H9 (cell line): ENCODE data around the gene LASP1NB.

ENCODE experiments used
- DNase-seq: peaks from one replicate; pipeline ENCODE4 v3.0.0-alpha.2; 2017
- H2AFZ ChIP-seq: one replicate; pipeline ENCODE4 v1.6.1; 2013; ENCODE audit warnings: mild to moderate bottlenecking, low read length, control low read depth, moderate library complexity
- H2AK5ac ChIP-seq: 2 replicates; pipeline ENCODE4 v1.6.1; 2013; ENCODE audit warnings: low read length, control low read depth, mixed read lengths; ENCODE audit not compliant: insufficient read length
- H2BK120ac ChIP-seq: one replicate; pipeline ENCODE4 v1.6.1; 2013; ENCODE audit warnings: low read depth, mild to moderate bottlenecking, low read length, control low read depth, inconsistent platforms; ENCODE audit not compliant: poor library complexity, severe bottlenecking
- H2BK12ac ChIP-seq: 2 replicates; pipeline ENCODE4 v1.6.1; 2013; ENCODE audit warnings: low read length, control low read depth, mixed read lengths, low read depth; ENCODE audit not compliant: insufficient read length
- H2BK15ac ChIP-seq: 2 replicates; pipeline ENCODE4 v1.6.1; 2013; ENCODE audit warnings: low read depth, low read length, control low read depth
- H2BK20ac ChIP-seq: one replicate; pipeline ENCODE4 v1.6.1; 2013; ENCODE audit warnings: low read depth, mild to moderate bottlenecking, low read length, control low read depth, inconsistent platforms; ENCODE audit not compliant: poor library complexity, severe bottlenecking
- H2BK5ac ChIP-seq: 2 replicates; pipeline ENCODE4 v1.6.1; 2013; ENCODE audit warnings: low read length, control low read depth, mixed read lengths; ENCODE audit not compliant: insufficient read length
- H3K14ac ChIP-seq: 2 replicates; pipeline ENCODE4 v1.6.1; 2013; ENCODE audit warnings: low read length, control low read depth; ENCODE audit not compliant: insufficient read depth
- H3K18ac ChIP-seq: 2 replicates; pipeline ENCODE4 v1.6.1; 2013; ENCODE audit warnings: low read depth, mild to moderate bottlenecking, mixed read lengths, low read length, control low read depth; ENCODE audit not compliant: insufficient read length
- H3K23ac ChIP-seq: 2 replicates; pipeline ENCODE4 v1.6.1; 2013; ENCODE audit warnings: low read length, control low read depth, mixed read lengths, low read depth; ENCODE audit not compliant: insufficient read length
- H3K23me2 ChIP-seq: 2 replicates; pipeline ENCODE4 v1.6.1; 2013; ENCODE audit warnings: low read depth, mild to moderate bottlenecking, mixed read lengths, low read length, control low read depth; ENCODE audit not compliant: insufficient read length, poor library complexity, severe bottlenecking
- H3K27ac ChIP-seq: 2 replicates; pipeline ENCODE4 v1.5.1; 2013; ENCODE audit warnings: low read length, control low read depth, mixed read lengths, low read depth; ENCODE audit not compliant: insufficient read length
- H3K27me3 ChIP-seq: 2 replicates; pipeline ENCODE4 v1.6.1; 2013; ENCODE audit warnings: low read length, control low read depth, inconsistent platforms; ENCODE audit not compliant: insufficient read depth
- H3K4ac ChIP-seq: 2 replicates; pipeline ENCODE4 v1.6.1; 2013; ENCODE audit warnings: low read depth, mild to moderate bottlenecking, control low read depth, inconsistent platforms, low read length, moderate library complexity
- H3K4me1 ChIP-seq: 2 replicates; pipeline ENCODE4 v1.6.1; 2013; ENCODE audit warnings: low read length, control low read depth, inconsistent platforms; ENCODE audit not compliant: insufficient read depth
- H3K4me2 ChIP-seq: 2 replicates; pipeline ENCODE4 v1.6.1; 2013; ENCODE audit warnings: low read length, control low read depth, mixed read lengths; ENCODE audit not compliant: insufficient read length, insufficient read depth
- H3K56ac ChIP-seq: 2 replicates; pipeline ENCODE4 v1.6.1; 2013; ENCODE audit warnings: low read depth, mild to moderate bottlenecking, mixed read lengths, low read length, control low read depth; ENCODE audit not compliant: insufficient read length
- H3K79me1 ChIP-seq: 2 replicates; pipeline ENCODE4 v1.6.1; 2013; ENCODE audit warnings: low read depth, mild to moderate bottlenecking, moderate library complexity, low read length, control low read depth, inconsistent platforms; ENCODE audit not compliant: insufficient read depth, poor library complexity, severe bottlenecking
- H3K79me2 ChIP-seq: 2 replicates; pipeline ENCODE4 v1.6.1; 2013; ENCODE audit warnings: low read length, control low read depth, inconsistent platforms; ENCODE audit not compliant: insufficient read depth
- H3K9ac ChIP-seq: 2 replicates; pipeline ENCODE4 v1.6.1; 2013; ENCODE audit warnings: low read length, control low read depth, mixed read lengths; ENCODE audit not compliant: insufficient read length; ENCODE audit errors: extremely low read depth
- H3K9me3 ChIP-seq: one replicate; pipeline ENCODE4 v1.6.1; 2013; ENCODE audit warnings: low read depth, low read length, inconsistent platforms; ENCODE audit not compliant: control insufficient read depth
- H3T11ph ChIP-seq: one replicate; pipeline ENCODE4 v1.6.1; 2013; ENCODE audit warnings: mild to moderate bottlenecking, low read length, control low read depth, inconsistent platforms
- H4K20me1 ChIP-seq: one replicate; pipeline ENCODE4 v1.6.1; 2013; ENCODE audit not compliant: control insufficient read depth, insufficient read length, insufficient read depth
- H4K5ac ChIP-seq: 2 replicates; pipeline ENCODE4 v1.6.1; 2013; ENCODE audit warnings: low read depth, mild to moderate bottlenecking, mixed read lengths, low read length, control low read depth; ENCODE audit not compliant: insufficient read length
- H4K8ac ChIP-seq: replicated peaks from 2 replicates; pipeline ENCODE4 v1.6.1; 2013; ENCODE audit warnings: low read length, control low read depth, mixed read lengths, low read depth; ENCODE audit not compliant: insufficient read length
- H4K91ac ChIP-seq: 2 replicates; pipeline ENCODE4 v1.6.1; 2013; ENCODE audit warnings: low read depth, mild to moderate bottlenecking, moderate library complexity, mixed read lengths, low read length, control low read depth; ENCODE audit not compliant: insufficient read length
- H3K27ac Mint-ChIP-seq, 3 experiments: 2 replicates in 2 of 3; 3 replicates in 1 of 3; pipeline ENCODE4 v1.8.0; 2020 to 2021; ENCODE audit warnings: mixed read lengths in 3 of 3, mild to moderate bottlenecking in 1 of 3, moderate library complexity in 1 of 3
- H3K27me3 Mint-ChIP-seq: 2 replicates; pipeline ENCODE4 v1.8.0; 2021; ENCODE audit warnings: low read depth, mild to moderate bottlenecking, moderate library complexity, mixed read lengths
- H3K36me3 Mint-ChIP-seq, 3 experiments: 2 replicates in 2 of 3; 3 replicates in 1 of 3; pipeline ENCODE4 v1.8.0; 2020 to 2021; ENCODE audit warnings: low read depth in 3 of 3, mixed read lengths in 3 of 3; ENCODE audit not compliant: insufficient read depth in 1 of 3
- H3K4me1 Mint-ChIP-seq, 2 experiments: 2 replicates each; pipeline ENCODE4 v1.8.0; 2020; ENCODE audit warnings: mixed read lengths in 2 of 2
- H3K4me3 Mint-ChIP-seq, 2 experiments: 2 replicates in 1 of 2; 3 replicates in 1 of 2; pipeline ENCODE4 v1.8.0; 2020 to 2021; ENCODE audit warnings: mild to moderate bottlenecking in 2 of 2, mixed read lengths in 2 of 2, moderate library complexity in 1 of 2
- H3K9me3 Mint-ChIP-seq, 2 experiments: 2 replicates in 1 of 2; 3 replicates in 1 of 2; pipeline ENCODE4 v1.8.0; 2020; ENCODE audit warnings: mild to moderate bottlenecking in 2 of 2, mixed read lengths in 2 of 2, moderate library complexity in 1 of 2
- WGBS: extraction: QIAGEN DNeasy Blood & Tissue Kit; methylation state at CpG from one replicate; pipeline ENCODE4 v1.1.7; 2013; ENCODE audit warnings: missing lambda C conversion rate, low lambda C conversion rate, mixed read lengths; ENCODE audit not compliant: insufficient read length; ENCODE audit errors: extremely low coverage; 5-methylcytosine and 5-hydroxymethylcytosine counted together
- TF ChIP-seq, protein P1 (sequence below): fragments of 200-600 bp; sonication (generic); conservative IDR thresholded peaks from 3 replicates; pipeline ENCODE4 v1.8.0; 2021; ENCODE audit warnings: antibody characterized with exemption, mild to moderate bottlenecking

The LASP1NB gene

DNA sequence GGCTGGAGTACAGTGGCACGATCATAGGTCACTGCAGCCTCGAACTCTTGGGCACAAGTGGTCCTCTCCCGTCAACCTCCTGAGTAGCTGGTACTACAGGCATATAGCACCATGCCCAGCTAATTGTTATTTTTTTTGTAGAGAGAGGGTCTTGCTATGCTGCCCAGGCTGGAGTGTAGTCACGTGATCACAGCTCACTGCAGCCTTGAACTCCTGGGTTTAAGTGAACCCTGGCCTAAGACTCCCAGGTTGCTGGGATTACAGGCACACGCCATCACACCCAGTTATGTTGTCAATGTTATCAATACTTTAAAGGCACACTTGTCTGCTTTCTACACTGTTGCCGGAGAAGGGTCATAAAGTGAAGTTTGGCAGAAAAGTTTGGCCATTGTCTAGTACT lies 22.0 kb upstream of the LASP1NB start:
- H3K4me3 Mint-ChIP-seq, result no peak overlapping the region
- TF ChIP-seq, protein P1, sequence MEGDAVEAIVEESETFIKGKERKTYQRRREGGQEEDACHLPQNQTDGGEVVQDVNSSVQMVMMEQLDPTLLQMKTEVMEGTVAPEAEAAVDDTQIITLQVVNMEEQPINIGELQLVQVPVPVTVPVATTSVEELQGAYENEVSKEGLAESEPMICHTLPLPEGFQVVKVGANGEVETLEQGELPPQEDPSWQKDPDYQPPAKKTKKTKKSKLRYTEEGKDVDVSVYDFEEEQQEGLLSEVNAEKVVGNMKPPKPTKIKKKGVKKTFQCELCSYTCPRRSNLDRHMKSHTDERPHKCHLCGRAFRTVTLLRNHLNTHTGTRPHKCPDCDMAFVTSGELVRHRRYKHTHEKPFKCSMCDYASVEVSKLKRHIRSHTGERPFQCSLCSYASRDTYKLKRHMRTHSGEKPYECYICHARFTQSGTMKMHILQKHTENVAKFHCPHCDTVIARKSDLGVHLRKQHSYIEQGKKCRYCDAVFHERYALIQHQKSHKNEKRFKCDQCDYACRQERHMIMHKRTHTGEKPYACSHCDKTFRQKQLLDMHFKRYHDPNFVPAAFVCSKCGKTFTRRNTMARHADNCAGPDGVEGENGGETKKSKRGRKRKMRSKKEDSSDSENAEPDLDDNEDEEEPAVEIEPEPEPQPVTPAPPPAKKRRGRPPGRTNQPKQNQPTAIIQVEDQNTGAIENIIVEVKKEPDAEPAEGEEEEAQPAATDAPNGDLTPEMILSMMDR, result no peak
- H3K79me2 ChIP-seq, result no peaks in the 10 kb centered on the region

More for the DNA sequence above, 22.0 kb upstream of the LASP1NB start:
- no peak overlapping the region for H3K4ac ChIP-seq
- no peak for DNase-seq
- H3K56ac ChIP-seq, result no peak overlapping the region
- no peak overlapping the region for H4K91ac ChIP-seq
- no peak overlapping the region for H2AFZ ChIP-seq
- no peak overlapping the region for H3K14ac ChIP-seq
- H2BK15ac ChIP-seq, result no peak overlapping the region
- Mint-ChIP-seq H3K4me1 (peaks cover 12 to 26% of the 10 kb centered on the region in 2 experiments), H3K36me3 (peaks cover 7 to 45% (median 39%) of the 10 kb centered on the region in 3 experiments; a peak in 6 of 7 replicates), H3K9me3 (no peaks in the 10 kb centered on the region), H3K27me3 (no peaks in the 10 kb centered on the region), H3K27ac (no peak overlapping the region)
- H3K4me1 ChIP-seq, result no peaks in the 10 kb centered on the region
- H2BK120ac ChIP-seq, result no peak overlapping the region
- H3K23ac ChIP-seq, result no peak overlapping the region
- no peak overlapping the region for H2BK5ac ChIP-seq
- no peaks in the 10 kb centered on the region for H3K79me1 ChIP-seq
- H3T11ph ChIP-seq, result no peak overlapping the region
- no peak overlapping the region for H3K4me2 ChIP-seq
- H2BK20ac ChIP-seq, result no peak overlapping the region
- no peak overlapping the region for H3K27ac ChIP-seq
- H3K27me3 ChIP-seq, result no peaks in the 10 kb centered on the region
- no CpG with 5 or more reads among the region's 6 CpGs for WGBS
- no peaks in the 10 kb centered on the region for H4K20me1 ChIP-seq
- no peaks in the 10 kb centered on the region for H3K9me3 ChIP-seq
- no peak overlapping the region for H2BK12ac ChIP-seq
- no peak overlapping the region for H2AK5ac ChIP-seq
- no peaks in the 10 kb centered on the region for H3K23me2 ChIP-seq
- H3K18ac ChIP-seq, result no peak overlapping the region
- no peak overlapping the region for H4K8ac ChIP-seq
- H3K9ac ChIP-seq, result no peak overlapping the region
- no peak overlapping the region for H4K5ac ChIP-seq
